NCI-H2171 (cell line): ENCODE measurements around the gene MAGI1.

Source experiments
- DNase-seq: peaks from one replicate; lab custom pipeline; 2025; lab: John Stamatoyannopoulos, UW

MAGI1 gene

DNA sequence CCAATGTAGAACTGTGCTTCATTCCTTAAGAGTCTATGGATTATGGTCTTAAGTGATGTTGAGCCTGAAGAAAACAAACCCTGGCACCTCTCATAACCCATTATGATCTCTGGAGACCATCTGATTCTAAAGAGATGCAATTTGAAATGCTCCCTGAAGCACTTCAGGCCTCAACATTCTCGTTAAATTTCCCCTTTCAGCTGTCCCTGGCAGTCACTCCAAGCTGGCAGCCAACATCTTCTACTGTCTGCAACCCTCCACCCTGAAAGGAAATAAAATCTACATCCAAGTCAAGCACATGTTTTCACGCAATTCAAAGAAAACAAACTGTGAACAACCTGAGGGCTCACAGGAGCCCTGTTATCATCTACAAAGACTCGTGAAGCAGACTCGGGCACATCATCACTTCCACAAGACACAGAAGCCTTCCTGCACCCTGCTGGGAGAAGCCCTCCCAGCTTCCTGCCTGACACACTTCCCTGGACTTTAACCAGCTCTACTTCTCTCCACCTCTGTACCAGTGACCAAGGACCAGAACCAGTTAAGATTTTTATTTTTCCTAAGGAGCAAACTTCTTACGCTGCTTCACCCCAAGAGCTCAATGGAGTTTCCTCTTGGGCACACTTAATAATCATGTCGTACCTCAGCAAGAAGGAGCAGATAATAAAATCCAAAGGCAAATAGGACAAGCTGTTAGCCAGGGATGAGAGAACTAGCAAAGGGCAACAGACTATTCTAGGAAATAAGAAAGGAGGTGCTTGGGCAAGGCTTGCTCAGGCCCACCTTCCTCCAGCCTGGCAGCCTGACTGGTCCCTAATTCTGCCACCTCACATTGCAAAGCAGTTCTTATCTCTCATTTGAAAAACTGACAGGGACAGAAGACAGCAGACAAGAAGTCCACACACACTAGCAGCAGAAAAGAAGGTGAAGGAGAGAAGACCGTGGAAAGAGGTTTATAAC is 67.1 kb downstream of the MAGI1 start:
- no peak for DNase-seq

DNA sequence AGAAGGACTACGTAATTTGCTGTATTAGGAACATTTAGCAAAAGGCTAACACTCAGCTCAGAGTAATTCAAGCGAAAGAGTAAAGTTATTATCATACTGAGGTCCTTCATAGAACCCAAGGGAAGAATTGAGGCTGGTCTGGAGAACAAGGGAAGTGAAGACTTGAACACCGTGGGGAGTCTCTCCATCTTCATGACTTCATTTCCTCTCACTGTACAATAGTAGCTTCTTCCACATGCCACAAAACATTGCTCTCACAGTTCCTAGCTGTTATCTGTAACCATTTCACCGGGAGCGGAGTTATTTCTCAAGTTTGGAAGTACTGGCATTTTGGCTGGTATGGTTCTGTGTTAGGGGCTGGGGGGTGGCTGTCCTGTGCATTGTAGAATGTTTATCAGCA is 69.7 kb downstream of the MAGI1 start:
- DNase-seq = no peak

DNA sequence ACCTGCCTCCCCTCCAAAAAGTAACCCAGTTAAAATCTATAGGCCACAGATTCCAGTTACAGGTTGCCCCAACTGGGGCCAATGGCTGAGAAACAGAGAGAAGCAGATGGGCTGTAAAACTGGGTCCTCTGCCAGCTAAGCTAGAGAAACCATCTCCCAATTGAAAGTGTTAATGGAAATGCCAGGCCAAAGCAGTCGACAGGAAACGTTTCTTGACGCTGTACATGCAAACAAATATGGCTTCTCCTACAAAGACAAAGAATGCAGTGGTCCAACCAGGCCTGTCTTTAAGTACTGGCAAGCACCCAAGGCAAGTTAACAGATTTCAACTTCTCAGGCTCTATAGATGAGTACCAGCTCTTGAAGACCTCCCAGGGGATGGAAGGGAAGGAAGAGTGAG is 71.3 kb downstream of the MAGI1 start:
- no peak for DNase-seq

GRCh38 chr3:65964838-65965237 is 73.9 kb downstream of the MAGI1 start:
- DNase-seq = no peak

GRCh38 chr3:65963787-65964677 is 74.7 kb downstream of the MAGI1 start:
- DNase-seq = no peak

GRCh38 chr3:65961733-65962132 is 77.0 kb downstream of the MAGI1 start:
- no peak for DNase-seq

DNA sequence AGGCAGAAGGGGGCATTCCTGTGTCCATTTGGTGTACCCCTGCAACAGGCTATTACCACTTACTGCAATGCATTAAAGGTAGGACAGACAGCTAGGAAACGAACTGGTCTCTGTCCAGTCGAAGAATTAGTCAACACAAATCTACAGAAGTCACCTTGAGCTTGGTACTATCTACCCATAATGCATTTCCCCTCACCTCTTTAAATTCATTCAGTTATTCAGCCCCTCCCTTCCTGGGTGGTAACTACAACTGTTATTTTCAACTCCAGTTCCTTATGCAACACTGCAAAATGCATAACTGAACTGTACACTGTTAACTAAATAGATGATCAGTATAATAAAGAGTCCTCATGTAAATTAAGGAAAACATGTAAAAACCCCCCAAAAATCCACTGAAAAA is 77.6 kb downstream of the MAGI1 start:
- no peak for DNase-seq

DNA sequence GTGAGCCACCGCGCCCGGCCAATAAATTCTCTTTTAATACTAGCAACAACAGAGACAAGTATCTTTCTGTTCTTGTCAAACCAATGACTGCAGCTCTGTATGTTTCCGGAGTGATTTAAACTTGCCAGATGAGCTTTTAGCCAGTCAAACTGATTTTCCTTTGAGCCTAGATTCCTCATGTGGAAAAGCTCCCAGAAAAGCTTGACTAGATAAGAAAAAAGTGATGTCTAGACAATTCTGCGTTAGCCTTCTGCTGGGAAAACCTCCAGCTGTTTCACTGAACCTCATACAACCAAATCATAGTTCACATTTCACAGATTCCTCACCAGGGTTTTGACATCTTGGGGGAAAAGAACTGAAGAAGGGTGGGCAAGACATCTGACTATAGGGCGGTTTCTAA is 78.6 kb downstream of the MAGI1 start:
- DNase-seq = no peak

- DNase-seq = no peak
Observed at GRCh38 chr3:65958216-65958615, 80.5 kb downstream of the MAGI1 start.

GRCh38 chr3:65955792-65956477 is 82.8 kb downstream of the MAGI1 start:
- no peak for DNase-seq

- DNase-seq = no peak
Observed at GRCh38 chr3:65953881-65954733, 84.6 kb downstream of the MAGI1 start.

DNA sequence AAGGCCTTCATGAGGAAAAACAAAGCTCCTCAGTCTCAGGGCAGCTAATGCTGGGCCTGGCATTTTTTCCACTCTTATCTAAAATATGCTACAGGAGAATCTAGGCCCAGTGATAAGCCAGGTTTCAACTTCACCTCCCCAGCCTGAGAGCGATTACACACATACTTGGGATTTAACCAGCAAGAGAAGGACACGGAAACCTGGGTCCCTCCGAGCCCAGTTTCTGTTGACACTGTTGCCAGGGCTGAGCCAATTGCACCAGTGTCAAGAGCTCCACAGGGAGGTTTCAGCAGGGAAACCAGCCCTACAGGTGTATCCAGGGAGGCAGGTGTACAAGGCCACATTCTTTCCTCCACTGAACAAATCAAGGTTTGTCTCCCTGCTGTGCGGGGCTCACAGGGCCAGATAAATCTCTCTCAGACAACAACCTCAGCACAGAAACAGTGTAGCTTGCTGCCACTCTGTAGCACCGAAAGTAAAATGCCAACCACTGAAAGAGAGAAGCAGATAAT is 85.4 kb downstream of the MAGI1 start:
- no peak for DNase-seq

- no peak for DNase-seq
Observed at GRCh38 chr3:65952842-65953241, 85.9 kb downstream of the MAGI1 start.

DNA sequence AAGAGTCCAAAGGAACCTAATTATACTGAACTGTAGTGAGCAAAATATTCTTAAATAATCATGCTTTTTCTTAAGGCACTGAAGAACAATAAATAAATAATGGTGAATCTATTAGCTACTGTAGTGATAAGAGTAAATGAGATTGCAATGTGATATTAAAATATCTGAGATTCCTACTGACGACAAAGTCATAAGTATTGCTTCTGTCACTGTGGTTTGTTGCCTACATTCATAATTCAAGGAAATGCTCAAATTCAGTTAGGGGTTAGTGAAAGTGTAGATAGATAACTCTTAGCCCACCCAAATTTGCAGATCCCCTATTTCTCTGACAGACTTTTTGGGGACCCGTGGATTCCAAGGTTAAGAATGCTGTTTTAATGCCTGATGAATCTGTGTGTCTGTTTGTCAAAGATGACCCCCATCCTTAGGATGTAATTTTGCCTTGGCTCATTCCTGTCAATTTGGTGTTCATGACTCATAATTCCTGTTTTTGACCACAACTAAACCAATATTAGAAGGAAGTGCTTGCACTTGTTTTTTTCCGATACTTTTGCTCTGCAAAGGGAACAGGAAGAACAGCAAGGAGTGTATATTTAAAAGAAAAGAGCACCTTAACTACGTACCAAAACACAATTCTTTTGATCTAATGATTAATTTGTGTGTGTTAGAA is 86.7 kb downstream of the MAGI1 start:
- DNase-seq = no peak

DNA sequence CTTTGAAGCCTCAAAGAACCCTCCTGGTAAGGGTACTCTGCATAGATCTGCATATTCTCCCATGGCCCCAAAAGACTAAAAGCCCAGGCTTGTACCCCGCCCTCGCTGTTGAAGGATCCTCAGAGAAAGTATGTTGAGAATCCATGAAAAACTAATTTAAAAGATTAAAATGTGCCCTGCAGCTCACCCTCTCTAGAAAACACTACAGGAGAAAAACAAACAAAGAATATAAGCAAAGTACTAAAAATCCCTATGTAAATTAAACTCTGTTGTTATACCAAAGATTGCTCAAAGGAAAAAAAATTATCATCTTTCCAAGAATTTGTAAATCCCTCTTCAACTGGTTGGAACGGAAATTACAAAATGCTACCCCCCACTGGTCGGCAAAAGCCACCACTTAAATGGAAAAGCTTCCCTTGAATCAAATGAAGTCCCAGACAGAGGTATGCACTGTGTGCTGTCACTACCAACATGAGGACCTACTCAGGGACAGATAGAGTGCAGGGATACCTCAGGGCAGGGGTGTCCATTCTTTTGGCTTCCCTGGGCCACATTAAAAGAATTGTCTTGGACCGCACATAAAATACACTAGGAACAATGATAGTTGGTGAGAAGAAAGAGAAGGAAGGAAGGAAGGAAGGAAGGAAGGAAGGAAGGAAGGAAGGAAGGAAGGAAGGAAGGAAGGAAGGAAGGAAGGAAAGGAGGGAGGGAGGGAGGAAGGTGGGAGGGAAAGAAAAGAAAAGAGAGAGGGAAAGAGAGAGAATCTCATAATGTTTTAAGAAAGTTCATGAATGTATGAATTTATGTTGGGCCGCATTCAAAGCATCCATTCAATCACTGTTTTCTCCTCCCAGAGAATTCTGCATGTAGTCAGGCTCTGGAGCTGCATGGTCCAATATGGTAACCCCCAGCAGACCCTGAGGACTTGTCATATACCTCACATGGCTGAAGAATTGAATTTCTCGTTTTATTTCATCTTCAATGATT is 88.1 kb downstream of the MAGI1 start:
- DNase-seq = no peak

- DNase-seq = no peak
Observed at GRCh38 chr3:65948841-65949573, 89.7 kb downstream of the MAGI1 start.

- DNase-seq = no peak
Observed at GRCh38 chr3:65946438-65946837, 92.3 kb downstream of the MAGI1 start.

GRCh38 chr3:65945953-65946352 is 92.8 kb downstream of the MAGI1 start:
- DNase-seq = no peak

DNA sequence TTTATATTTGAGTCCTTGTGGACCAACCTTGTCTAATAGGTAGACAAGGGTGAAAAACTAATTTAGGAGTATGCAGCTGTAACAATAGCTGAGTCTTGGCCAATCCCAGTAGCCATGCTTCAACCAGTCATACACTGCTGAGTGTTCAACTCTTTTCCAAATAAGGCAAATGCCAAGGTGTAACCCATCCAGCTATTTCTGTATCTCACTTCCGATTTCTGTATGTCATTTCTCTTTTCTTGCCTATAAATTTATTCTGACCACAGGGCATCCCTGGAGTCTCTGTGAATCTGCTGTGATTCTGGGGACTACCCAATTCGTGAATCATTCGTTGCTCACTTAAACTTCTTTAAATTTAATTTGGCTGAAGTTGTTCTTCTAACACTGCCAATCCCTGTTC is 93.2 kb downstream of the MAGI1 start:
- no peak for DNase-seq
